GM12892 (cell line): ENCODE measurements around the gene DNAJC2.
"Not testable (repeated sequence)": the region's sequence is repeated elsewhere in the genome, so short reads cannot be mapped to it uniquely, and the experiment has no call there.

Source experiments
- POLR2A ChIP-seq: IDR thresholded peaks from 2 replicates; pipeline ENCODE4 v1.6.1; 2011; ENCODE audit warnings: low read depth, low read length, control low read depth
- POLR2AphosphoS5 ChIP-seq: IDR thresholded peaks from 2 replicates; pipeline ENCODE4 v1.6.1; 2011; ENCODE audit warnings: low read depth, low read length, control low read depth

GRCh38 chr7:103282802-103283427, 61.7 kb downstream of the DNAJC2 start:
- TF ChIP-seq POLR2A, POLR2AphosphoS5: not testable (repeated sequence)
